GM10248 (cell line): ENCODE results near the gene HDHD5.

ENCODE experiments used
- CTCF ChIA-PET: fragments of 300-600 bp; sonication (Branson Sonifier 250); formaldehyde crosslinking; extraction: SDS; loops from one replicate; lab custom pipeline; 2021; ENCODE audit warnings: antibody characterized with exemption; lab: Yijun Ruan, JAX
- POLR2A ChIA-PET: fragments of 350-650 bp; sonication (Branson Sonifier 250); formaldehyde crosslinking; extraction: SDS; loops from one replicate; lab custom pipeline; 2020; ENCODE audit warnings: antibody characterized with exemption; lab: Yijun Ruan, JAX
- DNase-seq: peaks from one replicate; pipeline ENCODE4 v3.0.0; 2012; ENCODE audit errors: extremely low spot score
- CTCF ChIP-seq: IDR thresholded peaks from 2 replicates; pipeline ENCODE4 v1.5.1; 2012; ENCODE audit warnings: mild to moderate bottlenecking, low read depth; ENCODE audit errors: extremely low read depth, missing control alignments, control extremely low read depth

HDHD5 gene

GRCh38 chr22:17171153-17172028 lies 12.3 kb upstream of the HDHD5 start:
- peak; percentile 94 for DNase-seq
- ChIA-PET CTCF (interaction anchor here (0.6 to 7.4 kb wide), 103 partner anchors 7 to 786 kb away, joined by 3 to 186 read pairs (median 5); partner anchors contain the start of genes ADA2 and HDHD5), POLR2A (no interaction called here)
- TF ChIP-seq CTCF = peak; percentile 91

- ChIA-PET CTCF (interaction anchor here (2.5 kb wide), 1 partner anchor 334 kb away, joined by 23 read pairs; no protein-coding TSS in a partner anchor), POLR2A (no interaction called here)
- no peak for TF ChIP-seq CTCF
- DNase-seq = no peak
Measured at GRCh38 chr22:17167486-17167885, 8.4 kb upstream of the HDHD5 start.

GRCh38 chr22:17164392-17165024 lies 5.4 kb upstream of the HDHD5 start:
- POLR2A ChIA-PET = no interaction called here
- CTCF ChIA-PET = interaction anchor here (0.8 to 4.3 kb wide), 3 partner anchors 7 to 337 kb away, joined by 3 to 15 read pairs (median 3); no protein-coding TSS in a partner anchor
- TF ChIP-seq CTCF = no peak
- DNase-seq = no peak

GRCh38 chr22:17162731-17163130 lies 3.7 kb upstream of the HDHD5 start:
- DNase-seq = no peak
- POLR2A ChIA-PET = no interaction called here

GRCh38 chr22:17161991-17162390 lies 2.9 kb upstream of the HDHD5 start:
- CTCF ChIA-PET = interaction anchor here (4.3 to 11.4 kb wide), 2 partner anchors 11 to 340 kb away, joined by 15 to 137 read pairs; no protein-coding TSS in a partner anchor
- POLR2A ChIA-PET = no interaction called here
- DNase-seq = no peak
- TF ChIP-seq CTCF = no peak

More at GRCh38 chr22:17162731-17163130, 3.7 kb upstream of the HDHD5 start:
- TF ChIP-seq CTCF = no peak
- CTCF ChIA-PET = interaction anchor here (4.3 to 11.4 kb wide), 2 partner anchors 11 to 339 kb away, joined by 15 to 137 read pairs; no protein-coding TSS in a partner anchor

GRCh38 chr22:17159504-17159951 lies 451 bp upstream of the HDHD5 start:
- no peak for TF ChIP-seq CTCF
- CTCF ChIA-PET = interaction anchor here (1.8 to 11.4 kb wide), 2 partner anchors 14 to 342 kb away, joined by 6 to 137 read pairs; no protein-coding TSS in a partner anchor
- DNase-seq = peak; percentile 48
- POLR2A ChIA-PET = no interaction called here
